SK-N-MC (cell line): Measurements from ENCODE around the gene PKNOX2.

Source experiments
- EZH2 ChIP-seq: fragments of 200-600 bp; sonication (generic); IDR thresholded peaks from one replicate; pipeline ENCODE4 v1.6.1; 2017; ENCODE audit warnings: antibody characterized with exemption
- POLR2AphosphoS5 ChIP-seq: IDR thresholded peaks from 2 replicates; pipeline ENCODE4 v1.6.1; 2012; ENCODE audit warnings: mild to moderate bottlenecking, low read depth, low read length, borderline replicate concordance

DNA sequence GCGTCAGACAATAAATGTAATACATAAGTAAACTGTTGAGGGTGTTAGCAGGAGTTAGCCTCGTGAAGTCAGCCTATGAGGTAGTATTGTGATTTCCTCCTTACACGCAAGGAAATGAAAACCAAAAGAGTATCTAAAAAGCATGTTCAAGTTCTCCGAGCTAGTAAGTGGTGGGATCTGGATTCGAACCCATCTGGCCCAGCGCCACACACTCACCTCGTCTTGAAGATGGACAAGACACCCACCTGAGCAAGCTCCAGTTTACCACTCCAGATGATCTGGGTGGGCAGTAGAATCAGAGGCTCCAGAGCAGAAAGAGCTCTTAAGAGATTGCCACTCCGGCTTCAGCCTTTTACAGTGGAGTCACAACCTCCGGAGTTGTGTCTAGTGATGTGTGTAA is 140.3 kb downstream of the PKNOX2 start:
- TF ChIP-seq EZH2 = no peak
- no peak for TF ChIP-seq POLR2AphosphoS5
